ENCODE data around the gene OBI1.

OBI1 gene

GRCh38 chr13:78609464-78610205 is 49.3 kb downstream of the OBI1 start:
- Histone ChIP-seq H3K4me1 (ENCODE audit: control insufficient read depth in 2 of 2, insufficient read depth in 1 of 2, low read depth in 1 of 2, low read length in 2 of 2) (peaks cover 10% of the 10 kb centered on the region in 2 donors), H3K27ac (replicated peaks; ENCODE audit: low read length) (no peak overlapping the region), H2BK5ac (ENCODE audit: low read length) (no peak overlapping the region), H3K9me3 (replicated peaks in 1 of 2; ENCODE audit: control insufficient read depth in 2 of 2, insufficient read depth in 1 of 2, low read depth in 1 of 2, low read length in 2 of 2) (peaks cover 0 to 4% of the 10 kb centered on the region in 2 donors), H3K23ac (ENCODE audit: low read depth, low read length, poor library complexity) (no peak overlapping the region), H2BK15ac (ENCODE audit: low read length) (no peak overlapping the region), H3K4me2 (ENCODE audit: insufficient read depth, low read length, poor library complexity, severe bottlenecking) (peak overlapping the region; percentile 78), H4K8ac (ENCODE audit: low read depth, low read length) (no peak overlapping the region), H3K36me3 (replicated peaks in 1 of 2; ENCODE audit: control insufficient read depth in 2 of 2, insufficient read depth in 2 of 2, low read length in 2 of 2) (peaks cover 0 to 12% of the 10 kb centered on the region in 2 donors), H3K4ac (ENCODE audit: low read length) (no peak overlapping the region), H2BK12ac (ENCODE audit: low read length) (no peak overlapping the region), H3K18ac (ENCODE audit: low read length) (peak overlapping the region; percentile 70), H3K79me1 (ENCODE audit: low read depth, low read length) (peaks cover 2% of the 10 kb centered on the region), H3K9ac (ENCODE audit: low read depth, low read length, poor library complexity) (no peak overlapping the region), H2BK120ac (ENCODE audit: low read depth, low read length) (no peak overlapping the region), H4K91ac (ENCODE audit: low read depth, low read length, poor library complexity) (no peak overlapping the region), H3K4me3 (ENCODE audit: low read length in 2 of 2) (peak overlapping the region; percentile 48 to 73), H3K27me3 (ENCODE audit: control insufficient read depth in 3 of 3, insufficient read depth in 3 of 3, low read depth in 1 of 3, low read length in 3 of 3) (peaks cover 45 to 74% (median 62%) of the 10 kb centered on the region in 3 experiments), H2AFZ (ENCODE audit: low read length) (peak overlapping the region; percentile 94), H3K14ac (ENCODE audit: low read length) (no peak overlapping the region), H2AK5ac (ENCODE audit: low read depth, low read length) (no peak overlapping the region)
- WGBS, 2 donors (ENCODE audit: extremely low coverage in 2 of 2, insufficient read length in 2 of 2, insufficient replicate concordance in 1 of 2) = no CpG with 5 or more reads among the region's 33 CpGs
- DNase-seq (ENCODE audit: low spot score) = peak; percentile 48

- H2AK5ac ChIP-seq (ENCODE audit: low read depth, low read length) = no peak overlapping the region
- WGBS, 2 donors (ENCODE audit: extremely low coverage in 2 of 2, insufficient read length in 2 of 2, insufficient replicate concordance in 1 of 2) = 100% methylated on average over 2 of the region's 54 CpGs; no CpG with 5 or more reads in 1 of the 2 donors
- H4K91ac ChIP-seq (ENCODE audit: low read depth, low read length, poor library complexity) = no peak overlapping the region
- peak overlapping the region; percentile 78 for H3K4me2 ChIP-seq (ENCODE audit: insufficient read depth, low read length, poor library complexity, severe bottlenecking)
- peaks cover 45 to 82% (median 69%) of the 10 kb centered on the region in 3 experiments for H3K27me3 ChIP-seq (ENCODE audit: control insufficient read depth in 3 of 3, insufficient read depth in 3 of 3, low read depth in 1 of 3, low read length in 3 of 3)
- peak overlapping the region; percentile 5 for H3K18ac ChIP-seq (ENCODE audit: low read length)
- H3K36me3 ChIP-seq (replicated peaks in 1 of 2; ENCODE audit: control insufficient read depth in 2 of 2, insufficient read depth in 2 of 2, low read length in 2 of 2) = peaks cover 0 to 4% of the 10 kb centered on the region in 2 donors
- H3K23ac ChIP-seq (ENCODE audit: low read depth, low read length, poor library complexity) = no peak overlapping the region
- no peak overlapping the region for H3K27ac ChIP-seq (replicated peaks; ENCODE audit: low read length)
- H2AFZ ChIP-seq (ENCODE audit: low read length) = peak overlapping the region; percentile 94
- H3K14ac ChIP-seq (ENCODE audit: low read length) = no peak overlapping the region
- peak; percentile 9 for DNase-seq (ENCODE audit: low spot score)
- H2BK12ac ChIP-seq (ENCODE audit: low read length) = no peak overlapping the region
- no peak overlapping the region for H3K4ac ChIP-seq (ENCODE audit: low read length)
- H2BK120ac ChIP-seq (ENCODE audit: low read depth, low read length) = no peak overlapping the region
- no peak overlapping the region for H2BK15ac ChIP-seq (ENCODE audit: low read length)
- peak overlapping the region; percentile 48 to 73 for H3K4me3 ChIP-seq (ENCODE audit: low read length in 2 of 2)
- H3K9ac ChIP-seq (ENCODE audit: low read depth, low read length, poor library complexity) = peak overlapping the region; percentile 2
- no peak overlapping the region for H2BK5ac ChIP-seq (ENCODE audit: low read length)
- peaks cover 0 to 4% of the 10 kb centered on the region in 2 donors for H3K9me3 ChIP-seq (replicated peaks in 1 of 2; ENCODE audit: control insufficient read depth in 2 of 2, insufficient read depth in 1 of 2, low read depth in 1 of 2, low read length in 2 of 2)
- H3K4me1 ChIP-seq (ENCODE audit: control insufficient read depth in 2 of 2, insufficient read depth in 1 of 2, low read depth in 1 of 2, low read length in 2 of 2) = peaks cover 10 to 13% of the 10 kb centered on the region in 2 donors
- H4K8ac ChIP-seq (ENCODE audit: low read depth, low read length) = no peak overlapping the region
- H3K79me1 ChIP-seq (ENCODE audit: low read depth, low read length) = peaks cover 2% of the 10 kb centered on the region
Measured at GRCh38 chr13:78608688-78609463, 50.1 kb downstream of the OBI1 start.

GRCh38 chr13:78608252-78608687 is 50.7 kb downstream of the OBI1 start:
- Histone ChIP-seq H2AK5ac (ENCODE audit: low read depth, low read length) (no peak overlapping the region), H3K4me1 (ENCODE audit: control insufficient read depth in 2 of 2, insufficient read depth in 1 of 2, low read depth in 1 of 2, low read length in 2 of 2) (peaks cover 13 to 16% of the 10 kb centered on the region in 2 donors), H4K8ac (ENCODE audit: low read depth, low read length) (no peak overlapping the region), H3K79me1 (ENCODE audit: low read depth, low read length) (no peaks in the 10 kb centered on the region), H3K18ac (ENCODE audit: low read length) (no peak overlapping the region), H3K4me2 (ENCODE audit: insufficient read depth, low read length, poor library complexity, severe bottlenecking) (peak overlapping the region; percentile 43), H2BK12ac (ENCODE audit: low read length) (no peak overlapping the region), H3K4me3 (ENCODE audit: low read length in 2 of 2) (peak overlapping the region in 1 of 2 donors; percentile 19), H2AFZ (ENCODE audit: low read length) (peak overlapping the region; percentile 94), H4K91ac (ENCODE audit: low read depth, low read length, poor library complexity) (no peak overlapping the region), H3K4ac (ENCODE audit: low read length) (no peak overlapping the region), H3K23ac (ENCODE audit: low read depth, low read length, poor library complexity) (no peak overlapping the region), H2BK5ac (ENCODE audit: low read length) (no peak overlapping the region), H3K36me3 (replicated peaks in 1 of 2; ENCODE audit: control insufficient read depth in 2 of 2, insufficient read depth in 2 of 2, low read length in 2 of 2) (no peaks in the 10 kb centered on the region), H3K9ac (ENCODE audit: low read depth, low read length, poor library complexity) (peak overlapping the region; percentile 2), H3K14ac (ENCODE audit: low read length) (no peak overlapping the region), H3K9me3 (replicated peaks in 1 of 2; ENCODE audit: control insufficient read depth in 2 of 2, insufficient read depth in 1 of 2, low read depth in 1 of 2, low read length in 2 of 2) (peaks cover 0 to 4% of the 10 kb centered on the region in 2 donors), H3K27ac (replicated peaks; ENCODE audit: low read length) (no peak overlapping the region), H3K27me3 (ENCODE audit: control insufficient read depth in 3 of 3, insufficient read depth in 3 of 3, low read depth in 1 of 3, low read length in 3 of 3) (peaks cover 51 to 88% (median 75%) of the 10 kb centered on the region in 3 experiments), H2BK15ac (ENCODE audit: low read length) (no peak overlapping the region), H2BK120ac (ENCODE audit: low read depth, low read length) (no peak overlapping the region)
- DNase-seq (ENCODE audit: low spot score) = peak; percentile 12
- no CpG with 5 or more reads among the region's 15 CpGs for WGBS, 2 donors (ENCODE audit: extremely low coverage in 2 of 2, insufficient read length in 2 of 2, insufficient replicate concordance in 1 of 2)

All from neuronal stem cell (in vitro differentiated cells).